Vagina (tissue), 2 donors: Measurements from ENCODE around the gene MS4A7. TPM values are rescaled to one million over a fixed set of nuclear protein-coding genes. Genes with fewer than 3 reads are reported as not detected.

Source experiments
- DNase-seq, 2 donors: peaks; one replicate each; pipeline ENCODE4 v3.0.0-alpha.2; 2017; ENCODE audit errors: extremely low spot score in 2 of 2
- H3K27ac ChIP-seq: fragments of 200-600 bp; sonication (generic); one replicate; pipeline ENCODE4 v1.5.1; 2019
- H3K27me3 ChIP-seq: fragments of 200-600 bp; sonication (generic); one replicate; pipeline ENCODE4 v1.5.1; 2019
- H3K36me3 ChIP-seq, 2 donors: fragments of 200-600 bp; sonication (generic); one replicate each; pipeline ENCODE4 v1.5.1; 2017 to 2019
- H3K4me1 ChIP-seq: fragments of 200-600 bp; sonication (generic); one replicate; pipeline ENCODE4 v1.5.1; 2019
- H3K4me3 ChIP-seq, 2 donors: fragments of 200-600 bp; sonication (generic); 1 replicate in 1 of 2; 2 replicates in 1 of 2; pipeline ENCODE4 v1.5.1; 2016 to 2019
- H3K9me3 ChIP-seq: fragments of 200-600 bp; sonication (generic); one replicate; pipeline ENCODE4 v1.5.1; 2019
- POLR2A ChIP-seq, 2 donors: fragments of 450-650 bp; IDR thresholded peaks; one replicate each; pipeline ENCODE4 v1.6.1; 2017; ENCODE audit warnings: antibody characterized with exemption in 2 of 2, mild to moderate bottlenecking in 2 of 2, moderate library complexity in 2 of 2
- POLR2AphosphoS5 ChIP-seq, 2 donors: sonication (generic); formaldehyde crosslinking; IDR thresholded peaks; one replicate each; pipeline ENCODE4 v1.9.0; 2017; ENCODE audit warnings: antibody characterized with exemption in 2 of 2, mild to moderate bottlenecking in 2 of 2, low read depth in 1 of 2; ENCODE audit not compliant: insufficient read depth in 1 of 2
- intact Hi-C: fragments of 100-400 bp; cut with DNase I; formaldehyde crosslinking; loops from one replicate; pipeline ENCODE4 v1.15.1; 2023
- total RNA-seq: library from RNA; depleted of rRNA; stranded (reverse); fragments of >200 nt; gene quantifications from one replicate; pipeline ENCODE4 v1.2.3, GENCODE V29; 2016
- TF ChIP-seq, protein P1 (sequence below), 3 experiments: fragments of 450-650 bp in 2 of 3; fragments of 200-600 bp in 1 of 3; sonication (generic) in 1 of 3; IDR thresholded peaks; one replicate each; pipeline ENCODE4 v1.5.1; 2017 to 2019; ENCODE audit warnings: antibody characterized with exemption in 3 of 3, mild to moderate bottlenecking in 2 of 3, moderate library complexity in 2 of 3

The MS4A7 gene
- total RNA-seq, 1 donor from 2014 or later: 23.3 TPM

DNA sequence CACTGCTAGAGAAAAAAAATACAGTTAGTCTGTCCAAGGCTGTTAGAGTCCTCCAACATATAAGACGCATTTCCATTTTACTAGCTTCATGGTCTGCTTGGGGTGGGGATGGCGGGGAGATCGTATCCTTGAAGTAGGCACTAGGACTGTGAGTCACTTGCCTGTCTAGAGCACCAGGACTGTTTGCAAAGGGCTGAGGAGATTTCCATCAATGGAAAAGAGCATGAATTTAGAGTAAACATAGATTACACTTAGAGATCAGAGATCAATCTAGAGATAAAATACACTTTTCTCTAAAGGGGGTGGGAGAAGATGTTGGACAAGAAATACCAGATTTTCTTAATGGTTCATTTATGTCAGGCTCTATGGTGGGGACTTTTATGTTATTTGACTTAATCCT lies 1.7 kb upstream of the MS4A7 start:
- H3K9me3 ChIP-seq: no peaks in the 10 kb centered on the region
- no peak overlapping the region for H3K27ac ChIP-seq
- no peak for DNase-seq
- no peaks in the 10 kb centered on the region for H3K27me3 ChIP-seq
- H3K36me3 ChIP-seq: no peaks in the 10 kb centered on the region
- no peak overlapping the region for H3K4me3 ChIP-seq
- intact Hi-C loops: no loop called here
- no peak for TF ChIP-seq POLR2A (IDR thresholded peaks at IDR 0.05)
- TF ChIP-seq POLR2AphosphoS5 (IDR thresholded peaks at IDR 0.05; ENCODE audit: insufficient read depth in 1 of 2, low read depth in 1 of 2): no peak
- TF ChIP-seq, protein P1, sequence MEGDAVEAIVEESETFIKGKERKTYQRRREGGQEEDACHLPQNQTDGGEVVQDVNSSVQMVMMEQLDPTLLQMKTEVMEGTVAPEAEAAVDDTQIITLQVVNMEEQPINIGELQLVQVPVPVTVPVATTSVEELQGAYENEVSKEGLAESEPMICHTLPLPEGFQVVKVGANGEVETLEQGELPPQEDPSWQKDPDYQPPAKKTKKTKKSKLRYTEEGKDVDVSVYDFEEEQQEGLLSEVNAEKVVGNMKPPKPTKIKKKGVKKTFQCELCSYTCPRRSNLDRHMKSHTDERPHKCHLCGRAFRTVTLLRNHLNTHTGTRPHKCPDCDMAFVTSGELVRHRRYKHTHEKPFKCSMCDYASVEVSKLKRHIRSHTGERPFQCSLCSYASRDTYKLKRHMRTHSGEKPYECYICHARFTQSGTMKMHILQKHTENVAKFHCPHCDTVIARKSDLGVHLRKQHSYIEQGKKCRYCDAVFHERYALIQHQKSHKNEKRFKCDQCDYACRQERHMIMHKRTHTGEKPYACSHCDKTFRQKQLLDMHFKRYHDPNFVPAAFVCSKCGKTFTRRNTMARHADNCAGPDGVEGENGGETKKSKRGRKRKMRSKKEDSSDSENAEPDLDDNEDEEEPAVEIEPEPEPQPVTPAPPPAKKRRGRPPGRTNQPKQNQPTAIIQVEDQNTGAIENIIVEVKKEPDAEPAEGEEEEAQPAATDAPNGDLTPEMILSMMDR (IDR thresholded peaks at IDR 0.05): no peak
- no peaks in the 10 kb centered on the region for H3K4me1 ChIP-seq

DNA sequence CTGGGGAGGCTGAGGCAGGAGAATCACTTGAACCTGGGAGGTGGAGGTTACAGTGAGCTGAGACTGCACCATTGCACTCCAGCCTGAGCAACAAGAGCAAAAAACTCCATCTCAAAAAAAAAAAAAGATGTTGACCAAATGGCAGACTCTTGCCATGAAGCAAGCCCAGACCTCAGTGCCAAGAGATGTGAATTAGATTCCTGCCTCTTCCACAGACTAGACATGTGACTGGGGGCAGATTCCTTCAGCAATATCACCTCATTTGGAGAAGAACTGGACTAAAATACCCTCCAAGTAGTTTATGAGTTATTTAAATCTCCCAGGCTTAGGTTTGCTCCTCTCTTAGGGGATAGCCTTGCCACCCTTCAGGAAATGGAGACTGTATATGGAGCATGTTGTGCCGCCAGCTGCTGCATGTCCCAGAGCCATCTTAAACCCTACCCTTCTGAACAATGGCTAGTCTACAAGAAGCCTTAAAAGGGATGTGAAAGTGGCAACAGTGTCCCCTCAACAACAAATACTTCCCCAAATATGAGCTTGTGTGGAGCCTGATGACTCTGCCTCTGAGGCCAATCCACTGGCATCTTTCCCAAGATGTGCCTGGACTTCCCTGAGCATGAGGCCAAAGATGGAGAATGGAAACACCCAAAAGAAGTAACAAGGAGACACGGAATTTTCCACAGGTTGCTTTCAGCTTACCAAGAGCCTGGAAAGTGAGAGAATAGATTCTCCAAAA lies 763 bp upstream of the MS4A7 start:
- no peak overlapping the region for H3K4me3 ChIP-seq
- H3K4me1 ChIP-seq: no peaks in the 10 kb centered on the region
- no peak for DNase-seq
- H3K36me3 ChIP-seq: no peaks in the 10 kb centered on the region
- H3K27ac ChIP-seq: no peak overlapping the region
- intact Hi-C loops: no loop called here
- H3K9me3 ChIP-seq: no peaks in the 10 kb centered on the region
- H3K27me3 ChIP-seq: no peaks in the 10 kb centered on the region
- TF ChIP-seq, protein P1 (IDR thresholded peaks at IDR 0.05): no peak
- no peak for TF ChIP-seq POLR2AphosphoS5 (IDR thresholded peaks at IDR 0.05; ENCODE audit: insufficient read depth in 1 of 2, low read depth in 1 of 2)
- TF ChIP-seq POLR2A (IDR thresholded peaks at IDR 0.05): no peak

- TF ChIP-seq POLR2A (IDR thresholded peaks at IDR 0.05): no peak
- no peaks in the 10 kb centered on the region for H3K4me1 ChIP-seq
- intact Hi-C loops: no loop called here
- H3K9me3 ChIP-seq: no peaks in the 10 kb centered on the region
- H3K4me3 ChIP-seq: no peak overlapping the region
- H3K27ac ChIP-seq: no peak overlapping the region
- DNase-seq: no peak
- no peaks in the 10 kb centered on the region for H3K36me3 ChIP-seq
- H3K27me3 ChIP-seq: no peaks in the 10 kb centered on the region
Measured at GRCh38 chr11:60389279-60389910, 11.1 kb downstream of the MS4A7 start.

DNA sequence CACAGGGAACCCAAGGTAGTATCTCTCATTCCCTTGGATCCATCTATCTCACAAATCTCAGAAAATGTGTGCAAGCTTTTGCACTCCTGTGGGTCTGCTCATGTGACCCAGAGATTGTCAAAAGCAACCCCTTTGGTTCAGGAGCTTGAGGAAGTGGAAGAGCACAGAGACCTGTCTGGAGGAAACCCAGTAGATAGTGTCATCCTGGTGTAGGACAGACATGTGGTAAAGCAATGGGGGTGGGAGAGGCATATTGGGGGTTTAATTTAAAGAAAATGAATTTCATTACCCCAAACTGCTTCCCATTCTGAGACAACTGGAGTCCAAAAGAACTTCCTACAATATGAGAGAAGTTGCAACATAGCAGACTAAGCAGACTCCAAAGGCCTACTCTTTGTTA lies 12.1 kb downstream of the MS4A7 start:
- Histone ChIP-seq H3K36me3 (no peaks in the 10 kb centered on the region), H3K4me3 (no peak overlapping the region), H3K4me1 (no peaks in the 10 kb centered on the region), H3K9me3 (no peaks in the 10 kb centered on the region), H3K27me3 (no peaks in the 10 kb centered on the region), H3K27ac (no peak overlapping the region)
- intact Hi-C loops: no loop called here
- TF ChIP-seq, protein P1 (IDR thresholded peaks at IDR 0.05): no peak
- TF ChIP-seq POLR2A (IDR thresholded peaks at IDR 0.05) (no peak), POLR2AphosphoS5 (IDR thresholded peaks at IDR 0.05; ENCODE audit: insufficient read depth in 1 of 2, low read depth in 1 of 2) (no peak)
- no peak for DNase-seq

- H3K4me3 ChIP-seq: no peak overlapping the region
- TF ChIP-seq POLR2AphosphoS5 (IDR thresholded peaks at IDR 0.05; ENCODE audit: insufficient read depth in 1 of 2, low read depth in 1 of 2): no peak
- TF ChIP-seq, protein P1 (IDR thresholded peaks at IDR 0.05): no peak
- TF ChIP-seq POLR2A (IDR thresholded peaks at IDR 0.05): no peak
- H3K4me1 ChIP-seq: no peaks in the 10 kb centered on the region
- no peak overlapping the region for H3K27ac ChIP-seq
- H3K27me3 ChIP-seq: no peaks in the 10 kb centered on the region
- H3K9me3 ChIP-seq: no peaks in the 10 kb centered on the region
- intact Hi-C loops: no loop called here
- no peaks in the 10 kb centered on the region for H3K36me3 ChIP-seq
- no peak for DNase-seq
Measured at GRCh38 chr11:60392361-60392760, 14.0 kb downstream of the MS4A7 start.
